ENCODE measurements around the gene RAB4B.
"Not testable (repeated sequence)": the region's sequence is repeated elsewhere in the genome, so short reads cannot be mapped to it uniquely, and the experiment has no call there.

RAB4B gene

DNA sequence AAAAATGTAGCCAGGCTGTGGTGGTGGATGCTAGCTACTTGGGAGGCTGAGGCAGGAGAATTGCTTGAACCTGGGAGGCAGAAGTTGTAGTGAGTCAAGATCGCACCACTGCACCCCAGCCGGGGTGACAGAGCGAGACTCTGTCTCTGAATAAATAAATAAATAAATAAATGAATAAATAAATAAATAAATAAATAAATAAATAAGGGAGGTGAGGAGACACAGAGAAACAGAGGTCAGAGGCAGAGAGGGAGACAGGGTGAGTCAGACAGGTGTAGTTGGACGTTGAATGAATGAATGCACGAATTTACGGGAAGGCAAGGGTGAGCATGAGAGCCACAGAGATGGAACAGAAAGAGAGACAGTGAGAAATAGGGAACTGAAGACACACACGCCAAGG lies 3.1 kb downstream of the RAB4B start:
- DNase-seq, result no peak

DNA sequence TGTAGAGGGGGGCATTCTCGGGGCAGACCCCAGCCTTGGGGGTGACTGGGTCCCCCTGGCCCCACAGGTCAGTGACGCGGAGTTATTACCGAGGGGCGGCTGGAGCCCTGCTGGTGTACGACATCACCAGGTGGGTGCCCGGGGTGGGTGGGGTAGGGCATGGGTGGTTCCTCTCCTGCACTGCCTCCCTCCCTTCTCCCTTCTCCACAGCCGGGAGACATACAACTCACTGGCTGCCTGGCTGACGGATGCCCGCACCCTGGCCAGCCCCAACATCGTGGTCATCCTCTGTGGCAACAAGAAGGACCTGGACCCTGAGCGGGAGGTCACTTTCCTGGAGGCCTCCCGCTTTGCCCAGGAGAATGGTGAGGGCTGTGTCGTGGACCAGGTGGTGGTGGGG lies 5.7 kb downstream of the RAB4B start:
- no peak for DNase-seq

DNA sequence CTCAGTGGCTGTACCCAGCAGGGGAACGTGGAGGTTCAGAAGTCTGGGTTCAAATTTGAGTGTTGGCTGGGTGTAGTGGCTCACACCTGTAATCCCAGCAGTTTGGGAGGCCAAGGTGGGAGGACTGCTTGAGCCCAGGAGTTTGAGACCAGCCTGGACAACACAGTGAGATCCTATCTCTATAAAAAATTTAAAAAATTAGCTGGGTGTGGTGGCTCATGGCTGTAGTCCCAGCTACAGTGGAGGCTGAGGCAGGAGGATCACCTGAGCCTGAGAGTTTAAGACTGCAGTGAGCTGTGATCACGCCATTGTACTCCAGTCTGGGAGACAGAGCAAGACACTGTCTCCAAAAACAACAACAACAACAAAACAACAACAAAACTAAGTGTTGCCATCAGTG lies 6.1 kb downstream of the RAB4B start:
- not testable (repeated sequence) for DNase-seq

DNA sequence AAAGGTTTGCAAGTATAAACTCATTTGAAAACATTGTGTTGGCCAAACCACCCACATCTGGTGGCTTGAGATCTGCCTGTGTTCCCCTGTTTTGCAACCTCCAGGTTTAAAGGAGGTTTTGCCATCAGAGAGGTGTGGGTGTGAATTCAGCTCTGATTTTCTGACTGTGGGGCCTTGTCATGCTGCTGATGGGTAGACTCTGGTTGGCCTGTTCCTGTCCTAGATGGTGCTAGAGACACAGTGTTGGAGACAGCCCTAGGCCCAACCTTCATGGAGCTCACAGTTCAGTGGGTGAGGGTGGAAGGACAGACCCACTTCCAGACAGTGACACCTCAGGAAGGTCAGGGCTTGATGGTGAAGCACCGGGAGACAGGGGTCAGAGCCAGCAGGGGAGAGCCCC lies 7.5 kb downstream of the RAB4B start:
- DNase-seq, result no peak

DNA sequence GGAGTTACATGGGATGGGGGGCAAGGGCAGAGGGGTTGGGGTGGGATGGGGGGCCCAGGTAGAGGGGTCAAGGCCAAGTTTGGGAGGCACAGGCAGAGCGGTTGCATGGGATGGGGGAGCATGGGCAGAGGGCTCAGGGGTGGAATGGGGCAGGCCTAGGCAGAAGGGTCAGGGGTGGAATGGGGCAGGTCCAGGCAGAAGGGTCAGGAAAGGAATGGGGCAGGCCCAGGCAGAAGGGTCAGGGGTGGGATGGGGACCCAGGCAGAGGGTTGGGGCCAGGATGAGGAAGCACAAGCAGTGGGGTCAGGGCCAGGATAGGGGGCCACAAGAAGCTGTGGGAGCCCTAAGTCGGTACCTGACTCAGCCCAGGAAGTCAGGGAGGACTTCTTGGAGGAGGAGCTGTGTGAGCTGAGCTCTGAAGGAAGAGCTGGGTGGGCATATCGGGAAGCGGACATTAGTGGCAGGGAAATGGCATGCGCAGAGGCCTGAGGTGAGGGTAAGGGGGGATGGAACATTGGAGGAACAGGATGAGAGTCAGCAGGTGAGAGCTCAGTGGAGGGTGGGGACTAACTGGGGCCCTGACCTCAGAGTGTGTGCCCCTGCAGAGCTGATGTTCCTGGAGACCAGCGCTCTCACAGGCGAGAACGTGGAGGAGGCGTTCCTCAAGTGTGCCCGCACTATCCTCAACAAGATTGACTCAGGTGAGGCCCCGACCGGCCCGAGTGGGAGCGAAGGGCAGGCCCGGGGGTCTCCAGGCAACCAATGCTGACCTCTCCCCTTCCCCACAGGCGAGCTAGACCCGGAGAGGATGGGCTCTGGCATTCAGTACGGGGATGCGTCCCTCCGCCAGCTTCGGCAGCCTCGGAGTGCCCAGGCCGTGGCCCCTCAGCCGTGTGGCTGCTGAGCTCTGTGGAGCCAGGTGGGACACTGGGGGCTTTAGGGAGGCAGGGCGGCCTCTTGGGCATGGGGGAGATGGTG lies 8.3 kb downstream of the RAB4B start:
- DNase-seq, result no peak

- DNase-seq, result no peak
These were observed 13.3 kb downstream of the RAB4B start for GRCh38 chr19:40791349-40791748.

DNA sequence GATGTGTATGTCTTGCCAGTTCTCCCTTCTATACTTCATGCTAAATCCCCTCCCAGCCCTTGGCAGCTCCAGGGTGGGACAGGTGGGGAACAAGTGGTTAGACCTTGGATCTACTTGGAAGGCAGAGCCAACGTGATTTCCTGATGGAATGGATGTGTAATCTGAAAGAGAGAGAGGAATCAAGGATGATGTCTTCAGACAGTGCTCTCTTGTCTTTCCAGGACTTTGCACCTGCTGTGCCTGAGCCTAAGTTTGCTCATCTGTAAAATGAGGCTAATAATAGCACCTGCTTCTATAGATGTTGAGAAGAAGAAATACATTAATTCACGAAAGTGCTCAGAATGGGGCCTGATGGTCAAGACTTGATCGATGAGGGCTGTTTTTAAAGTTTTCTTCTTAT lies 13.9 kb downstream of the RAB4B start:
- DNase-seq, result no peak

- DNase-seq, result no peak
These were observed 19.3 kb downstream of the RAB4B start for GRCh38 chr19:40797166-40797962.

DNA sequence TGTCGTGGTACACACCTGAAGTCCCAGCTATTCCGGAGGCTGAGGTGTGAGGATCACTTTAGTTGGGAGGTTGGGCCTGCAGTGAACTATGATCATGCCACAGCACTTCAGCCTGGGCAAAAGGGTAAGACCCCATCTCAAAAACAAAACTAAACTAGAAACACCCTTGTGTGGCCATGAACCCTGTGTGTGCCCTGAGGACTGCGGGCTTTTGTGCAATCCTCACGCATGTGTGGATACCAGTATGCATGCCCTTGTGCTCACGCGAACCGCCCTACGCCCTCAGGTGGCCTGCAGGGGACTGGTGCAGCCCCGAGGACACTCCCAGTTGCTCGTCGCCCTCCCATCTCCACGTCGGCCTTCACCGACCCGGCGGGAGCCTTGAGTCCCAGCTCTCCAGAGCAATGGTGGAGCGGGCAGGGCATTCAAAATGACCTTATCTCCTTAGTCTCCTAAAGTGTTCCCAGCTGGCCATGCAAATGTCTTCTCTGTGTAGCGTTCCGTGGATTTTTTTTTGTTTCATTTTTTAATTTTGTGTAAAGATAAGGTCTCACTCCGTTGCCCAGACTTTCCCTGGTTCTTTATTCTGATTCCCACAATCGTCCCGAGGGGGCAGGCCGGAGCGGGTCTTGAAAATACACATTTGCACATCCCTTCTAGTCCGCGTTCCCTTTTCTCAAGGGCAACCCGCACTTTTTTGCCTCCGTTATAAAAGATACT lies 20.1 kb downstream of the RAB4B start:
- DNase-seq, result no peak

GRCh38 chr19:40798683-40799557 lies 20.9 kb downstream of the RAB4B start, which contains the start of gene EGLN2:
Gene EGLN2 (plus strand): TSS chr19:40799191. CDS start chr19:40800573, 1,382 bp downstream.
- DNase-seq, result peak; percentile 96

GRCh38 chr19:40799558-40800338 lies 21.7 kb downstream of the RAB4B start:
- no peak for DNase-seq

GRCh38 chr19:40800339-40800996 lies 22.4 kb downstream of the RAB4B start:
- no peak for DNase-seq

- DNase-seq, result no peak
These were observed 22.9 kb downstream of the RAB4B start for GRCh38 chr19:40800997-40801377.

- DNase-seq, result no peak
These were observed 23.6 kb downstream of the RAB4B start for GRCh38 chr19:40801426-40802299.

DNA sequence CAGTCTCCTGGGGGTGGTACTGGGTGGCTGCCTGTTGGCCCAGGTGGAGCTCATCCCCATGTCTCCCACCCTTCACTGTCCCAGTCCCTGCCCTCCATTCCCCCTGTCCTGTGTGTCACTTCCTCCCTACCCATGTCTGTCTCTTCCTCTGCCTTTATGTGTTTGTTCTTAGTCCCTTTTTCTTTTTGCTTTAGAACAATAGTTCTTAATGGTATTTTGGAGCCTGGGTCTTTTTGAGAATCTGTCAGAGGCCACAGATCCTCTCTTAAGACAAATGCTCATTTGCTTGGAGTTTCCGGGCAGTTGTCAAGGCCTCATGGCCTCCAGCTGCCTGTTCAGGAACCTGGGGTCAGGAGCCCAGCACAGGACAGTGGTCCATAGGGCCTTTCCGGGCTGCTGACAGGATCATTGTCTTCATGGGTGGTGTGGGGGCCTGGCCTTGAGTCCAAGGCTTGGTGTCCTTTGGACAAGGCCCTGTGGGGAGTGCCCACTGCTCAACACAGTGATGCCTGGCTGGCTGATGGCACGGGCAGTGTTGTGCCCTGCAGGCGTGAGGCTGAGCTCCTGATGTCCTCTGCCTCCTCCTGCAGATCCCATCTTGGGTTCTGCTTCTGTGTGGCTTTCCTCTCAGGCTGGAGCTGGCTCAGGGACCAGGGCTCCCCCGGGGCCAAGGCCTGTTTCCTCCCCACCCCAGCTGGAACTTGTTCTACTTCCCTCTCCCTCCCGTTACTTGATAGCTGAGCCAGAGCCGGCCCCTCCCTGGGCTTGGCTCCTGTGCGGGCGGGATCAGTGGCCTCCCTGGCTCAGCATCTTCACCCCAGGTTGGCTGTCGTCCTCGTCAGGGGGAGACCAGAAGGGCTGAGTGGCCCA lies 24.5 kb downstream of the RAB4B start:
- no peak for DNase-seq

GRCh38 chr19:40803170-40803856 lies 25.3 kb downstream of the RAB4B start:
- DNase-seq, result no peak

GRCh38 chr19:40803857-40804782 lies 26.1 kb downstream of the RAB4B start:
- no peak for DNase-seq

All from NCI-H1092 (cell line).